Activated T-cell treated with anti-CD3 and anti-CD28 coated beads, Interleukin-2, amount 50 U/mL, for 72 hours (primary cell): Measurements from ENCODE around the gene HAUS3. TPM values are rescaled to one million over a fixed set of nuclear protein-coding genes. Genes with fewer than 3 reads are reported as not detected.
"Not testable (repeated sequence)": the region's sequence is repeated elsewhere in the genome, so short reads cannot be mapped to it uniquely, and the experiment has no call there.

ENCODE experiments used
- ATAC-seq, 2 donors: fragments of 150-1000 bp; cut with Tn5 transposase; replicated peaks in 1 of 2; 2 replicates each; pipeline ENCODE4 v1.10.0; 2021; ENCODE audit warnings: moderate library complexity in 2 of 2, mild to moderate bottlenecking in 1 of 2
- DNase-seq, 2 donors: peaks; one replicate each; pipeline ENCODE4 v3.0.0; 2021 to 2022; ENCODE audit warnings: mixed read lengths in 1 of 2
- H3K27ac Mint-ChIP-seq: one replicate; pipeline ENCODE4 v1.8.0; 2022; ENCODE audit warnings: mild to moderate bottlenecking, moderate library complexity, mixed read lengths
- H3K27me3 Mint-ChIP-seq: one replicate; pipeline ENCODE4 v1.8.0; 2022; ENCODE audit warnings: low read depth, mixed read lengths
- H3K36me3 Mint-ChIP-seq, 2 donors: one replicate each; pipeline ENCODE4 v1.8.0; 2022; ENCODE audit warnings: mixed read lengths in 2 of 2, mild to moderate bottlenecking in 1 of 2; ENCODE audit not compliant: insufficient read depth in 2 of 2
- H3K4me1 Mint-ChIP-seq: one replicate; pipeline ENCODE4 v1.8.0; 2022; ENCODE audit warnings: low read depth, mixed read lengths
- H3K4me3 Mint-ChIP-seq, 2 donors: one replicate each; pipeline ENCODE4 v1.8.0; 2022; ENCODE audit warnings: mild to moderate bottlenecking in 2 of 2, mixed read lengths in 2 of 2, moderate library complexity in 2 of 2
- H3K9me3 Mint-ChIP-seq, 2 donors: one replicate each; pipeline ENCODE4 v1.8.0; 2022; ENCODE audit warnings: mixed read lengths in 2 of 2
- total RNA-seq, 2 donors: library from RNA; stranded (reverse); gene quantifications; one replicate each; pipeline ENCODE4 v1.2.3, GENCODE V29; 2022

Gene HAUS3
- total RNA-seq, 2 donors from 2014 or later: 21.0 to 21.7 TPM

- DNase-seq (no peak), ATAC-seq (no peak)
- Mint-ChIP-seq H3K27me3 (no peaks in the 10 kb centered on the region), H3K9me3 (no peaks in the 10 kb centered on the region), H3K4me3 (no peak overlapping the region), H3K4me1 (peaks cover 30% of the 10 kb centered on the region), H3K27ac (no peak overlapping the region), H3K36me3 (no peaks in the 10 kb centered on the region)
Observed at GRCh38 chr4:2284161-2284933, 42.4 kb upstream of the HAUS3 start.

- Mint-ChIP-seq H3K27ac (no peak overlapping the region), H3K9me3 (no peaks in the 10 kb centered on the region), H3K4me1 (peaks cover 30% of the 10 kb centered on the region), H3K4me3 (no peak overlapping the region), H3K36me3 (no peaks in the 10 kb centered on the region), H3K27me3 (no peaks in the 10 kb centered on the region)
- DNase-seq (no peak), ATAC-seq (no peak)
Observed at GRCh38 chr4:2283199-2283711, 41.3 kb upstream of the HAUS3 start.

DNA sequence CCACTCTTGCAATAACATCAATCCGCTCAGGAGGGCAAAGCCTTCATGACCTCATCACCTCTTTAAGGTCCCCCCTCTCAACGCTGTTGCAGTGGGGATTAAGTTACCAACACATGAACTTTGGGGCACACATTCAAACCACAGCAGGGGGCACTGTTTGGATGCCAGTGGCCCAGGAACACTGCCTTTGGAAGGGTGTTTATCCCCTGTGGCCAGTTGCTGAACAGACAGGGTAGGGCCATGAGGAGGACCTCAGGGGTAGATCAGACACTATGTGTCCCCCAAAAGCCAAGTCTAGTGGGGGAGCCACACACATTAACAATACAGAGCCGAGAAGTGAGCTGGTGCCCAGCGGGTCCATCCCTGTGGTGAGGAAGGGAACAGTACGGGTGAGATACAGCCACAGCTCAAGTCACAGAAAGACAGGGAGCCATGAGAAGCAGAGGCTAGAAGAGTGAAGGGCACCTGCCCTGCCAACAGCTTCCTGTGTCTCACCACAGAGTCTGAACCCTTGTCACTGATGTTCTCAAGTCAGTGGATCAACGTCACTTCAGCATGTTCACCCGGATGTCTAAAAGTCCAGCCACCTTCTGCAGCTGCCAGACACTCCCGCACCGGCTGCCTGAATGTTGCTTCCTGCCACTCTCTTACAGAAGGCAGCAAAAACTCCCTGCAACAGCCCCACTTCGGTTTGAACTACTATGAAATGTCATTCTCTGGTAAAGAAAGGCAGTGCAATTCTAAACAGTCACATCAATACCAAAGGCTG, 39.8 kb upstream of the HAUS3 start:
- Mint-ChIP-seq H3K27ac (peak overlapping the region; percentile 73), H3K27me3 (no peaks in the 10 kb centered on the region), H3K9me3 (no peaks in the 10 kb centered on the region), H3K4me3 (peak overlapping the region; percentile 58 to 60), H3K36me3 (no peaks in the 10 kb centered on the region), H3K4me1 (peaks cover 30% of the 10 kb centered on the region)
- peak; percentile 94 to 96 for ATAC-seq
- peak; percentile 75 to 82 for DNase-seq

GRCh38 chr4:2280531-2281300, 38.8 kb upstream of the HAUS3 start:
- Mint-ChIP-seq H3K4me3 (peak overlapping the region; percentile 58 to 59), H3K4me1 (peaks cover 30% of the 10 kb centered on the region), H3K9me3 (no peaks in the 10 kb centered on the region), H3K27me3 (no peaks in the 10 kb centered on the region), H3K27ac (peak overlapping the region; percentile 72), H3K36me3 (no peaks in the 10 kb centered on the region)
- DNase-seq (no peak), ATAC-seq (no peak)

DNA sequence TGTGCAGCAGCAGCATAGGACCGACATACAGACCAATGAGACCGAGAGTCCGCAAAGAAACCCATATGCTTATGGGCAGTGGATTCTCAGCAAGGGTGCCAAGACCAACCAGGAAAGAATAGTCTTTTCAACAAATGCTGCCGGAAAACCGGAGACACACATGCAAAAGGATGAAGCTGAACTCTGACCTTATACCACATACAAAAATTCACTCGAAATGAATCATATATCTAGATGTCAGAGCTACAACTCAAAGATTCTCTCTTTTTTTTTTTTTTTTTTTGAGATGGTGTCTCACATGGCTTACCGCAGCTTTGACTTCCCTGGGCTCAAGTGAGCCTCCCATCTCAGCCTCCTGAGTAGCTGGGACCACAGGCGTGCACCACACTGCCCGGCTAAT, 36.0 kb upstream of the HAUS3 start:
- no peaks in the 10 kb centered on the region for H3K27me3 Mint-ChIP-seq
- H3K4me1 Mint-ChIP-seq: peaks cover 26% of the 10 kb centered on the region
- no peaks in the 10 kb centered on the region for H3K9me3 Mint-ChIP-seq
- DNase-seq (no peak), ATAC-seq (no peak)
- no peak overlapping the region for H3K4me3 Mint-ChIP-seq
- H3K27ac Mint-ChIP-seq: no peak overlapping the region
- no peaks in the 10 kb centered on the region for H3K36me3 Mint-ChIP-seq

GRCh38 chr4:2276581-2277325, 34.8 kb upstream of the HAUS3 start:
- Mint-ChIP-seq H3K4me3 (no peak overlapping the region), H3K27me3 (no peaks in the 10 kb centered on the region), H3K4me1 (peaks cover 14% of the 10 kb centered on the region), H3K9me3 (no peaks in the 10 kb centered on the region), H3K36me3 (no peaks in the 10 kb centered on the region), H3K27ac (no peak overlapping the region)
- DNase-seq (no peak), ATAC-seq (no peak)

- peaks cover 4% of the 10 kb centered on the region for H3K4me1 Mint-ChIP-seq
- H3K9me3 Mint-ChIP-seq: no peaks in the 10 kb centered on the region
- no peak overlapping the region for H3K27ac Mint-ChIP-seq
- H3K36me3 Mint-ChIP-seq: no peaks in the 10 kb centered on the region
- ATAC-seq (no peak), DNase-seq (no peak)
- no peak overlapping the region for H3K4me3 Mint-ChIP-seq
- no peaks in the 10 kb centered on the region for H3K27me3 Mint-ChIP-seq
Observed at GRCh38 chr4:2275546-2276251, 33.8 kb upstream of the HAUS3 start.

GRCh38 chr4:2275044-2275397, 33.1 kb upstream of the HAUS3 start:
- not testable (repeated sequence) for H3K4me1 Mint-ChIP-seq, ATAC-seq, H3K27ac Mint-ChIP-seq, H3K9me3 Mint-ChIP-seq, H3K36me3 Mint-ChIP-seq, H3K4me3 Mint-ChIP-seq, H3K27me3 Mint-ChIP-seq, DNase-seq

DNA sequence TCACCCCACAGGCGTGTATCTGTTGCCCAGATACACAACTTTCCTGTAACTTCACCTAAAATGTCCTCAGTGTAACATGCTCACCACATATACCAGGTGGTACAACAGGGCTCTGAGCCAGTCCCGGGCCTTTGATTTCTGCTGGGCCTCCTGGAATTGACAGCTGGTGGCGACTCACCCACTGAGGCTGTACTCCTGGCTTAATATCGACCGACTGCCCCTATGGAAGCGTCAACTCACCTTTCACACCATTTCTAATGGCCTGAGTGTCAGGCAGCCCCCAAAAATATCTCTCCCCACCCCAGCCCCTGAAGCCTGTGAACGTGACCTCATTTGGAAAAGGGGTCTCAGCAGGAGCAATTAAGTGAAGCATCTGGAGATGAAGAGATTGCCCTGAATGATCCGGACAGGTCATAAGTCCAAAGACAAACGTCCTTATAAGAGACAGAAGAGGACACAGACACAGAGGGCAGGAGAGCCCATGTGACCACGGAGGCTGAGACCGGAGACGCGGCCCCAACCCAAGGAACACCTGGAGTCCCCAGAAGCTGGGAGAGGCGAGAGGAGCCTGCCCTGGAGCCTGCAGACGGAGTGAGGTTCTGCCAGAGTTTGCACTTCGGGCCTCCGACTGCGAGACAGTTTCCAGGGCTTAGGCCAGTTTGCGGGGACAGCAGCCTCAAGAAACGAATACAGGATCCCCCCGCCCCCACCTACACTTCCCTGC, 32.6 kb upstream of the HAUS3 start:
- no peak for DNase-seq
- Mint-ChIP-seq H3K4me1 (no peaks in the 10 kb centered on the region), H3K27me3 (no peaks in the 10 kb centered on the region), H3K36me3 (no peaks in the 10 kb centered on the region), H3K9me3 (no peaks in the 10 kb centered on the region), H3K4me3 (no peak overlapping the region), H3K27ac (no peak overlapping the region)
- no peak for ATAC-seq

GRCh38 chr4:2273657-2274319, 31.9 kb upstream of the HAUS3 start:
- Mint-ChIP-seq H3K27me3 (no peaks in the 10 kb centered on the region), H3K9me3 (no peaks in the 10 kb centered on the region), H3K27ac (no peak overlapping the region), H3K4me1 (no peaks in the 10 kb centered on the region), H3K36me3 (no peaks in the 10 kb centered on the region), H3K4me3 (no peak overlapping the region)
- DNase-seq (no peak), ATAC-seq (no peak)

DNA sequence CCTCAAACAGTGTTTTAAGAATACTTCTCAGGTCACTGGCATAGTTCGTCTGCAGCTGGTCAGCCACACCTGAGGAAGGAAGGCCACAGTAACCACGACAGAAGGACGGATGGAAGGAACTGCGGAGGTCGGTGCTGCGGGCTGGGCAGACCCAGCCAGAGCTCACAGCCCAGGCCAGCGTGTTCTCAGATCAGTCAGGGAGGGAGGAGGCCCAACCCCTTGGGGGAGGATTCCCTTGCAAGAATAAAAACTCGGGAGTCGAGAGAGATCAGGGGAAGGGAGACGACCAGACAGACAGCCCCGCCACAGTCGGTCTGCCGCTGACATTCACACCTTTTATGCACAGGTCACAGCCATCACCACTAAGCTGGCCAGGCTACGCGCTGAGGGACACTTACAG, 31.3 kb upstream of the HAUS3 start:
- no peaks in the 10 kb centered on the region for H3K9me3 Mint-ChIP-seq
- H3K4me3 Mint-ChIP-seq: no peak overlapping the region
- no peak for ATAC-seq
- no peak overlapping the region for H3K27ac Mint-ChIP-seq
- no peak for DNase-seq
- no peaks in the 10 kb centered on the region for H3K4me1 Mint-ChIP-seq
- no peaks in the 10 kb centered on the region for H3K27me3 Mint-ChIP-seq
- H3K36me3 Mint-ChIP-seq: no peaks in the 10 kb centered on the region
